Endothelial cell of umbilical vein (primary cell): ENCODE data around the gene SIX5. TPM values are rescaled to one million over a fixed set of nuclear protein-coding genes. Genes with fewer than 3 reads are reported as not detected.

Experiments used
- BruUV-seq: library from RNA; stranded (reverse); fragments of 400-500 nt; replicated peaks from 2 replicates; lab custom pipeline; 2021; lab: Mats Ljungman, UMichigan
- CTCF ChIA-PET: fragments of 300-600, 350-600 bp; sonication (Branson Sonifier 250); formaldehyde crosslinking; loops from one replicate; lab custom pipeline; 2021; ENCODE audit warnings: antibody characterized with exemption, inconsistent platforms; lab: Charles Lee
- POLR2A ChIA-PET: fragments of 300-600, 350-600 bp; sonication (Branson Sonifier 250); formaldehyde crosslinking; loops from one replicate; lab custom pipeline; 2021; ENCODE audit warnings: antibody characterized with exemption, inconsistent platforms; lab: Charles Lee
- DNase-seq: peaks from one replicate; pipeline ENCODE4 v3.0.0-alpha.2; 2011; ENCODE audit warnings: low read depth, low spot score
- FAIRE-seq: peaks from 2 replicates; lab custom pipeline; 2011; peaks lifted over from hg19 to GRCh38; lab: Jason Lieb, UNC
- H2AFZ ChIP-seq: 2 replicates; pipeline ENCODE4 v1.6.0; 2012; ENCODE audit warnings: low read depth, low read length, control low read depth, inconsistent platforms
- H3K27ac ChIP-seq: 2 replicates; pipeline ENCODE4 v1.5.1; 2011; ENCODE audit warnings: low read depth, mild to moderate bottlenecking, control low read depth, low read length, moderate library complexity; ENCODE audit not compliant: insufficient read depth
- H3K27me3 ChIP-seq, 2 experiments: 2 replicates each; pipeline versions ENCODE4 v1.6.0 to v1.6.1; 2011; ENCODE audit warnings: low read length in 2 of 2, mixed read lengths in 1 of 2; ENCODE audit not compliant: control insufficient read depth in 2 of 2, insufficient read depth in 2 of 2
- H3K36me3 ChIP-seq, 2 experiments: 2 replicates in 1 of 2; 3 replicates in 1 of 2; pipeline ENCODE4 v1.5.1; 2011; ENCODE audit warnings: low read length in 2 of 2, mild to moderate bottlenecking in 1 of 2, moderate library complexity in 1 of 2; ENCODE audit not compliant: control insufficient read depth in 2 of 2, insufficient read depth in 2 of 2; ENCODE audit errors: extremely low read depth in 1 of 2
- H3K4me1 ChIP-seq: 3 replicates; pipeline ENCODE4 v1.5.1; 2011; ENCODE audit warnings: mild to moderate bottlenecking, low read length; ENCODE audit not compliant: control insufficient read depth, insufficient read depth; ENCODE audit errors: extremely low read depth
- H3K4me2 ChIP-seq: 2 replicates; pipeline ENCODE4 v1.6.1; 2011; ENCODE audit warnings: low read length, control low read depth, mixed read lengths; ENCODE audit not compliant: insufficient read depth
- H3K4me3 ChIP-seq, 3 experiments: fragments of 200-600 bp in 1 of 3; sonication (generic), shearing (Covaris generic) in 1 of 3; replicated peaks in 1 of 3; 2 replicates each; pipeline ENCODE4 v1.5.1; 2011 to 2016; ENCODE audit warnings: control low read depth in 3 of 3, low read length in 3 of 3, mild to moderate bottlenecking in 2 of 3, inconsistent platforms in 1 of 3, low read depth in 1 of 3, moderate library complexity in 1 of 3; ENCODE audit not compliant: insufficient read depth in 1 of 3
- H3K79me2 ChIP-seq: 2 replicates; pipeline ENCODE4 v1.6.0; 2012; ENCODE audit warnings: low read length, inconsistent platforms; ENCODE audit not compliant: control insufficient read depth, insufficient read depth
- H3K9ac ChIP-seq: replicated peaks from 2 replicates; pipeline ENCODE3; 2011; ENCODE audit warnings: low read length, control low read depth; ENCODE audit not compliant: insufficient read depth; ENCODE audit errors: extremely low read depth
- H3K9me1 ChIP-seq: replicated peaks from 3 replicates; pipeline ENCODE4 v1.6.0; 2011; ENCODE audit warnings: mild to moderate bottlenecking, low read length; ENCODE audit not compliant: control insufficient read depth, insufficient read depth; ENCODE audit errors: extremely low read depth
- H3K9me3 ChIP-seq: replicated peaks from 2 replicates; pipeline ENCODE4 v1.5.1; 2012; ENCODE audit warnings: low read length, inconsistent platforms; ENCODE audit not compliant: control insufficient read depth, insufficient read depth
- H4K20me1 ChIP-seq: replicated peaks from 2 replicates; pipeline ENCODE3; 2011; ENCODE audit warnings: mild to moderate bottlenecking, low read length; ENCODE audit not compliant: control insufficient read depth, insufficient read depth; ENCODE audit errors: extremely low read depth
- CTCF ChIP-seq, 2 donors: IDR thresholded peaks; 1 replicate in 1 of 2; 2 replicates in 1 of 2; pipeline ENCODE4 v1.5.1; 2011; ENCODE audit warnings: low read length in 2 of 2, mild to moderate bottlenecking in 2 of 2, moderate library complexity in 2 of 2, control low read depth in 1 of 2, inconsistent platforms in 1 of 2, low read depth in 1 of 2; ENCODE audit not compliant: insufficient read depth in 1 of 2; ENCODE audit errors: extremely low read depth in 1 of 2
- EZH2 ChIP-seq: IDR thresholded peaks from 2 replicates; pipeline ENCODE4 v1.6.1; 2012; ENCODE audit warnings: borderline replicate concordance, low read depth, mild to moderate bottlenecking, moderate library complexity, low read length, inconsistent platforms; ENCODE audit not compliant: severe bottlenecking
- FOS ChIP-seq: IDR thresholded peaks from 2 replicates; pipeline ENCODE4 v1.6.1; 2011; ENCODE audit warnings: mild to moderate bottlenecking, low read length, moderate library complexity, borderline replicate concordance; ENCODE audit not compliant: insufficient read depth
- GATA2 ChIP-seq: IDR thresholded peaks from 2 replicates; pipeline ENCODE4 v1.7.0; 2011; ENCODE audit warnings: low read depth, mild to moderate bottlenecking, moderate library complexity, mixed read lengths, low read length; ENCODE audit not compliant: insufficient read length, insufficient read depth
- JUN ChIP-seq: IDR thresholded peaks from 2 replicates; pipeline ENCODE4 v1.6.1; 2011; ENCODE audit warnings: borderline replicate concordance, low read depth; ENCODE audit not compliant: insufficient read length, insufficient read depth
- MAX ChIP-seq: IDR thresholded peaks from 2 replicates; pipeline ENCODE4 v1.6.1; 2011; ENCODE audit not compliant: insufficient read depth, insufficient read length
- MYC ChIP-seq: IDR thresholded peaks from one replicate; pipeline ENCODE4 v1.6.1; 2011; ENCODE audit warnings: mild to moderate bottlenecking, low read depth, low read length
- POLR2A ChIP-seq: IDR thresholded peaks from 2 replicates; pipeline ENCODE4 v1.6.1; 2012; ENCODE audit warnings: low read depth, mild to moderate bottlenecking, control low read depth, low read length
- POLR2AphosphoS5 ChIP-seq: IDR thresholded peaks from 2 replicates; pipeline ENCODE4 v1.6.1; 2012; ENCODE audit warnings: low read depth, mild to moderate bottlenecking, control low read depth, low read length, moderate library complexity; ENCODE audit not compliant: insufficient read depth
- dilution Hi-C: fragments of 300-500 bp; cut with MboI; formaldehyde crosslinking; loops from one replicate; pipeline ENCODE4 v1.15.0; 2019; ENCODE audit warnings: low sequenced_read_pairs; ENCODE audit not compliant: extremely low pct_ligation_motif_present
- intact Hi-C: fragments of 100-400 bp; cut with micrococcal nuclease; formaldehyde crosslinking; loops from one replicate; pipeline ENCODE4 v1.10.0; 2022
- polyA plus RNA-seq, 4 experiments: library from polyadenylated mRNA; depleted of rRNA in 3 of 4; stranded (reverse) in 3 of 4; unstranded in 1 of 4; fragments of >200 nt; gene quantifications; 2 replicates each; pipeline versions ENCODE4 v1.2.1 to v1.2.3, GENCODE V29; 2011 to 2012; ENCODE audit warnings: missing spikeins in 1 of 4
- total RNA-seq: library from RNA; stranded (reverse); gene quantifications from 2 replicates; pipeline ENCODE4 v1.2.3, GENCODE V29; 2021

SIX5 gene
- total and polyA plus RNA-seq, 2 donors (not counting 3 experiments of a cell fraction or from before 2014, with no cell fraction given), result 13.1 to 16.7 TPM

GRCh38 chr19:45758921-45759320 lies 10.1 kb downstream of the SIX5 start:
- BruUV-seq, result no TSS peak
- FAIRE-seq, result no peak
- dilution Hi-C loops, result no loop called here

More at GRCh38 chr19:45758921-45759320, 10.1 kb downstream of the SIX5 start:
- Histone ChIP-seq H2AFZ (no peak overlapping the region), H3K36me3 (no peaks in the 10 kb centered on the region), H3K9me3 (no peaks in the 10 kb centered on the region), H3K27ac (no peak overlapping the region), H4K20me1 (no peaks in the 10 kb centered on the region), H3K4me3 (no peak overlapping the region), H3K79me2 (no peaks in the 10 kb centered on the region), H3K9me1 (no peaks in the 10 kb centered on the region), H3K9ac (no peak overlapping the region), H3K4me1 (no peaks in the 10 kb centered on the region), H3K27me3 (no peaks in the 10 kb centered on the region), H3K4me2 (no peak overlapping the region)
- DNase-seq, result no peak
- TF ChIP-seq POLR2A (no peak), POLR2AphosphoS5 (no peak), FOS (no peak), GATA2 (no peak), MAX (no peak), EZH2 (no peak), JUN (no peak), MYC (no peak), CTCF (IDR thresholded peaks at IDR 0.05; ENCODE audit: extremely low read depth in 1 of 2, insufficient read depth in 1 of 2, low read depth in 1 of 2, low read length in 2 of 2) (no peak)
- intact Hi-C loops, result no loop called here
- POLR2A ChIA-PET, result no interaction called here
- CTCF ChIA-PET, result interaction anchor here (1.3 to 2.0 kb wide), 2 partner anchors 9 to 58 kb away, joined by 3 to 10 read pairs; no protein-coding TSS in a partner anchor
